ENCODE results near the gene PNKD.

GRCh38 chr2:218381916-218382366, 111.6 kb downstream of the PNKD start, which contains the start of gene SLC11A1:
- TF ChIP-seq CTCF (conservative IDR thresholded peaks at IDR 0.05; ENCODE audit: low read depth in 2 of 2) (no peak), EZH2phosphoT487 (IDR thresholded peaks at IDR 0.05; ENCODE audit: unreplicated experiment) (no peak), POLR2AphosphoS5 (IDR thresholded peaks at IDR 0.05; ENCODE audit: low read depth) (no peak), EZH2 (IDR thresholded peaks at IDR 0.05; ENCODE audit: low read depth, unreplicated experiment) (no peak), CREB1 (CRISPR knock-in tag; IDR thresholded peaks at IDR 0.05; ENCODE audit: low read depth) (no peak), STAT1 (IDR thresholded peaks at IDR 0.05; ENCODE audit: unreplicated experiment) (no peak), NANOG (IDR thresholded peaks at IDR 0.05; ENCODE audit: borderline replicate concordance) (no peak), ZNF331 (CRISPR knock-in tag; IDR thresholded peaks at IDR 0.05; ENCODE audit: low read depth) (no peak), JUNB (IDR thresholded peaks at IDR 0.05; ENCODE audit: unreplicated experiment) (no peak), ZNF114 (CRISPR knock-in tag; IDR thresholded peaks at IDR 0.05) (no peak)
- TF ChIP-seq, protein P1, sequence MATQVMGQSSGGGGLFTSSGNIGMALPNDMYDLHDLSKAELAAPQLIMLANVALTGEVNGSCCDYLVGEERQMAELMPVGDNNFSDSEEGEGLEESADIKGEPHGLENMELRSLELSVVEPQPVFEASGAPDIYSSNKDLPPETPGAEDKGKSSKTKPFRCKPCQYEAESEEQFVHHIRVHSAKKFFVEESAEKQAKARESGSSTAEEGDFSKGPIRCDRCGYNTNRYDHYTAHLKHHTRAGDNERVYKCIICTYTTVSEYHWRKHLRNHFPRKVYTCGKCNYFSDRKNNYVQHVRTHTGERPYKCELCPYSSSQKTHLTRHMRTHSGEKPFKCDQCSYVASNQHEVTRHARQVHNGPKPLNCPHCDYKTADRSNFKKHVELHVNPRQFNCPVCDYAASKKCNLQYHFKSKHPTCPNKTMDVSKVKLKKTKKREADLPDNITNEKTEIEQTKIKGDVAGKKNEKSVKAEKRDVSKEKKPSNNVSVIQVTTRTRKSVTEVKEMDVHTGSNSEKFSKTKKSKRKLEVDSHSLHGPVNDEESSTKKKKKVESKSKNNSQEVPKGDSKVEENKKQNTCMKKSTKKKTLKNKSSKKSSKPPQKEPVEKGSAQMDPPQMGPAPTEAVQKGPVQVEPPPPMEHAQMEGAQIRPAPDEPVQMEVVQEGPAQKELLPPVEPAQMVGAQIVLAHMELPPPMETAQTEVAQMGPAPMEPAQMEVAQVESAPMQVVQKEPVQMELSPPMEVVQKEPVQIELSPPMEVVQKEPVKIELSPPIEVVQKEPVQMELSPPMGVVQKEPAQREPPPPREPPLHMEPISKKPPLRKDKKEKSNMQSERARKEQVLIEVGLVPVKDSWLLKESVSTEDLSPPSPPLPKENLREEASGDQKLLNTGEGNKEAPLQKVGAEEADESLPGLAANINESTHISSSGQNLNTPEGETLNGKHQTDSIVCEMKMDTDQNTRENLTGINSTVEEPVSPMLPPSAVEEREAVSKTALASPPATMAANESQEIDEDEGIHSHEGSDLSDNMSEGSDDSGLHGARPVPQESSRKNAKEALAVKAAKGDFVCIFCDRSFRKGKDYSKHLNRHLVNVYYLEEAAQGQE (IDR thresholded peaks at IDR 0.05; ENCODE audit: unreplicated experiment): no peak
- TF ChIP-seq, protein P2, sequence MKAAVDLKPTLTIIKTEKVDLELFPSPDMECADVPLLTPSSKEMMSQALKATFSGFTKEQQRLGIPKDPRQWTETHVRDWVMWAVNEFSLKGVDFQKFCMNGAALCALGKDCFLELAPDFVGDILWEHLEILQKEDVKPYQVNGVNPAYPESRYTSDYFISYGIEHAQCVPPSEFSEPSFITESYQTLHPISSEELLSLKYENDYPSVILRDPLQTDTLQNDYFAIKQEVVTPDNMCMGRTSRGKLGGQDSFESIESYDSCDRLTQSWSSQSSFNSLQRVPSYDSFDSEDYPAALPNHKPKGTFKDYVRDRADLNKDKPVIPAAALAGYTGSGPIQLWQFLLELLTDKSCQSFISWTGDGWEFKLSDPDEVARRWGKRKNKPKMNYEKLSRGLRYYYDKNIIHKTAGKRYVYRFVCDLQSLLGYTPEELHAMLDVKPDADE (IDR thresholded peaks at IDR 0.05): no peak
